Psoas muscle (tissue), 8 donors: ENCODE data around the gene DDAH2. TPM values are rescaled to one million over a fixed set of nuclear protein-coding genes. Genes with fewer than 3 reads are reported as not detected.

Experiments
- ATAC-seq, 4 donors: fragments of 200-7000 bp; cut with Tn5 transposase; one replicate each; pipeline ENCODE4 v1.9.1; 2020; ENCODE audit warnings: moderate library complexity in 3 of 4, mild to moderate bottlenecking in 2 of 4
- DNase-seq, 2 donors: peaks; one replicate each; pipeline ENCODE4 v3.0.0-alpha.2; 2020
- H3K27ac ChIP-seq: fragments of 200-600 bp; one replicate; pipeline ENCODE4 v1.8.0; 2022
- H3K27me3 ChIP-seq, 3 donors: fragments of 200-600 bp in 1 of 3; one replicate each; pipeline versions ENCODE4 v1.6.1 to v1.8.0; 2013 to 2022; ENCODE audit warnings: low read length in 2 of 3, mild to moderate bottlenecking in 2 of 3, moderate library complexity in 1 of 3; ENCODE audit not compliant: insufficient read depth in 3 of 3
- H3K36me3 ChIP-seq, 2 donors: fragments of 200-600 bp in 1 of 2; one replicate each; pipeline versions ENCODE4 v1.6.1 to v1.8.0; 2013 to 2022; ENCODE audit warnings: low read depth in 1 of 2, mild to moderate bottlenecking in 1 of 2, moderate library complexity in 1 of 2; ENCODE audit not compliant: insufficient read depth in 1 of 2
- H3K4me1 ChIP-seq: fragments of 200-600 bp; one replicate; pipeline ENCODE4 v1.8.0; 2022
- H3K4me3 ChIP-seq: fragments of 200-600 bp; one replicate; pipeline ENCODE4 v1.8.0; 2022; ENCODE audit warnings: mild to moderate bottlenecking
- H3K9me3 ChIP-seq: fragments of 200-600 bp; one replicate; pipeline ENCODE4 v1.8.0; 2022
- WGBS, 3 donors: extraction: QIAGEN DNeasy Blood & Tissue Kit; methylation state at CpG; one replicate each; pipeline versions ENCODE4 v1.1.6 to v1.1.7; 2013; 5-methylcytosine and 5-hydroxymethylcytosine counted together
- intact Hi-C, 2 donors: fragments of 100-400 bp; cut with DNase I; formaldehyde crosslinking; loops; one replicate each; pipeline versions ENCODE4 v1.11.0 to v1.14.2; 2022
- long read RNA-seq, 2 donors: library from polyadenylated mRNA; unstranded; transcript quantifications; one replicate each; pipeline ENCODE4 v2.0.0, GENCODE V29; 2021
- polyA plus RNA-seq, 3 donors: library from polyadenylated mRNA; stranded (reverse); fragments of 200-250 nt; gene quantifications; one replicate each; pipeline ENCODE4 v1.2.3, GENCODE V29; 2013
- total RNA-seq, 4 donors: library from RNA; stranded (reverse); fragmentation: NEBNext Ultra II Directional in 2 of 4; extraction: Animal tissue kit (Norgen Biotek cat#: 25700) in 2 of 4; gene quantifications; one replicate each; pipeline versions ENCODE4 v1.2.1 to v1.2.4, GENCODE V29; 2021 to 2023
- TF ChIP-seq, protein P1 (sequence below): fragments of 200-600 bp; IDR thresholded peaks from one replicate; pipeline ENCODE4 v1.8.0; 2022; ENCODE audit warnings: antibody characterized with exemption
- donor health status: healthy with polysubstance abuse.
- donor health status: DM: no; HTN: no; CAD: no; lungs with moderate emphysema.
- donor health status: Bipolar disorder and iron deficiency.
- donor health status: healthy.
- donor health status: DM: yes; HTN: yes; CAD: no.
- donor health status: DM: no; HTN: no; CAD: no.
- donor health status: DM: no; HTN: no; CAD: no.
- donor health status: DM: yes; HTN: yes; CAD: no.

Gene DDAH2, protein sequence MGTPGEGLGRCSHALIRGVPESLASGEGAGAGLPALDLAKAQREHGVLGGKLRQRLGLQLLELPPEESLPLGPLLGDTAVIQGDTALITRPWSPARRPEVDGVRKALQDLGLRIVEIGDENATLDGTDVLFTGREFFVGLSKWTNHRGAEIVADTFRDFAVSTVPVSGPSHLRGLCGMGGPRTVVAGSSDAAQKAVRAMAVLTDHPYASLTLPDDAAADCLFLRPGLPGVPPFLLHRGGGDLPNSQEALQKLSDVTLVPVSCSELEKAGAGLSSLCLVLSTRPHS
- total RNA-seq, result 10 to 100 TPM in 2 of 4 donors, 1 to 10 TPM in 2; 8.4 to 16.2 (median 10.2) TPM
- polyA plus RNA-seq, result 10 to 100 TPM in 2 of 3 donors, 1 to 10 TPM in 1; 6.3 to 13.8 (median 11.3) TPM
- long read RNA-seq, donor 1, transcript DDAH2-213 (7 exons, 1,688 nt), result major isoform, 6 of 10 reads
- long read RNA-seq, donor 1, partial matches to known transcripts, result 0 of 10 reads
- long read RNA-seq, donor 1, other reads (novel, unspliced or antisense), result 1 of 10 reads
- long read RNA-seq, donor 2, transcript DDAH2-213 (7 exons, 1,688 nt), result major isoform, 15 of 21 reads
- long read RNA-seq, donor 2, partial matches to known transcripts, result 0 of 21 reads
- long read RNA-seq, donor 2, other reads (novel, unspliced or antisense), result 2 of 21 reads

DNA sequence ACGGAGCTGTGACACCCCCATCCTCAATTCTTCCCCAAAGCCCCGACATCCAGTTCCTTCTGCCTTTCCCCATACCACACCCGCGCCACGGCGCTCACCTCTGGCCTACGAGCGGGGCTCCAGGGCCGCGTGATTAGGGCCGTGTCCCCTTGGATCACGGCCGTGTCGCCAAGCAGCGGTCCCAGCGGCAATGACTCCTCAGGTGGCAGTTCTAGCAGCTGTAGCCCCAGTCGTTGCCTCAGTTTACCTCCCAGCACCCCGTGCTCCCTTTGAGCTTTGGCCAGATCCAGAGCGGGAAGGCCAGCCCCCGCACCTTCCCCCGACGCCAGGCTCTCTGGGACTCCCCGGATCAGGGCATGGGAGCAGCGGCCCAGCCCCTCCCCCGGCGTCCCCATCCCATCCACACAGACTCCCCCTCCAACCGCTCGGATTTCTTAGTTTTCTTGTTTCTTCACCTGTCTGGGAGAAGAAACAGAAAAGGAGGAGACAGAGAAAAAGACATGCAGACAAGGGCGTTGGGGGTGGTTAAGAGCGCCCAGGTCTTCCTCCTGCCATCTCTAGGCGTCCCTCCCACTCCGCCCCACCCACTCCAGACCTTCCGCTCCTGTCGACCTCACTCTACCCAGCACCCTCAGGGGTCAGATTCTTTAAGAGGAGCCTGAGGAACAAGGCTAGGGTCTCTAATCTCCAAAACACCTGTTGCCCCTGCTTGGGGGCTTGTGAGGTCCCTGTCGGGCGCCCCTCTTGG is at the start of gene DDAH2:
DDAH2 (minus strand) TSS at position 533 of the 748 bp plus-strand sequence; CDS start at position 395, 138 bp downstream.
- H3K9me3 ChIP-seq, result no peaks in the 10 kb centered on the region
- TF ChIP-seq, protein P1, sequence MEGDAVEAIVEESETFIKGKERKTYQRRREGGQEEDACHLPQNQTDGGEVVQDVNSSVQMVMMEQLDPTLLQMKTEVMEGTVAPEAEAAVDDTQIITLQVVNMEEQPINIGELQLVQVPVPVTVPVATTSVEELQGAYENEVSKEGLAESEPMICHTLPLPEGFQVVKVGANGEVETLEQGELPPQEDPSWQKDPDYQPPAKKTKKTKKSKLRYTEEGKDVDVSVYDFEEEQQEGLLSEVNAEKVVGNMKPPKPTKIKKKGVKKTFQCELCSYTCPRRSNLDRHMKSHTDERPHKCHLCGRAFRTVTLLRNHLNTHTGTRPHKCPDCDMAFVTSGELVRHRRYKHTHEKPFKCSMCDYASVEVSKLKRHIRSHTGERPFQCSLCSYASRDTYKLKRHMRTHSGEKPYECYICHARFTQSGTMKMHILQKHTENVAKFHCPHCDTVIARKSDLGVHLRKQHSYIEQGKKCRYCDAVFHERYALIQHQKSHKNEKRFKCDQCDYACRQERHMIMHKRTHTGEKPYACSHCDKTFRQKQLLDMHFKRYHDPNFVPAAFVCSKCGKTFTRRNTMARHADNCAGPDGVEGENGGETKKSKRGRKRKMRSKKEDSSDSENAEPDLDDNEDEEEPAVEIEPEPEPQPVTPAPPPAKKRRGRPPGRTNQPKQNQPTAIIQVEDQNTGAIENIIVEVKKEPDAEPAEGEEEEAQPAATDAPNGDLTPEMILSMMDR, result peak; percentile 30
- ATAC-seq (peak; percentile 29 to 50 (median 44)), DNase-seq (peak in 1 of 2 donors; percentile 66)
- H3K4me1 ChIP-seq, result peaks cover 11% of the 10 kb centered on the region
- H3K4me3 ChIP-seq, result peak within 1 kb of the TSS; percentile 72
- intact Hi-C loops, result no loop called here
- peaks cover 0 to 50% of the 10 kb centered on the region in 2 donors for H3K36me3 ChIP-seq
- H3K27ac ChIP-seq, result peak within 1 kb of the TSS; percentile 73
- 15 to 28% (median 22%) methylated on average over 36 of the region's 36 CpGs for WGBS, 3 donors
- H3K27me3 ChIP-seq, result peaks cover 0 to under 1% (median 0%) of the 10 kb centered on the region in 3 donors

DNA sequence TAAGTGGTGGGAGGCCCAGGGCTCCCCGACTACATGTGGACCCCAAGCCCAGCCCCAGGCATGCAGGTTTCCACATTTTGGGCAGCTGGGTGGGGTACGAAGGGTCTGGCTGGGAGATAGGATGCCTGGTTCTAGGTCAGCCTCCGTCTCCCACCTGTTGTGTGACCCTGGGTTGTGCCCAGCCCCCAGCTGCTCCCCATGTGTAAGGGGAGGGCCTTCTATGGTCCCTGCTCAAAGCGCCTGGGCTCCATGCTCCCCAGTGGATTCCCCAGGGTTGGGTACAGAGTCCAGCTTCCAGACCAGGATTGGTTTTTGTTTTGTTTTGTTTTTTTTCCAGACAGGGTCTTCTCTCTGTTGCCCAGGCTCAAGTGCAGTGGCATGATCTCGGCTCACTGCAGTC is 49.1 kb upstream of the DDAH2 start:
- TF ChIP-seq, protein P1, result no peak
- intact Hi-C loops, result loop anchor here in 1 of 2 donors (10.0 kb wide), 1 partner anchor 87 kb away; the partner anchor contains the start of gene NEU1
- Histone ChIP-seq H3K27me3 (no peaks in the 10 kb centered on the region), H3K27ac (peak overlapping the region; percentile 88), H3K4me3 (no peak overlapping the region), H3K36me3 (peaks cover 0 to 53% of the 10 kb centered on the region in 2 donors), H3K9me3 (no peaks in the 10 kb centered on the region), H3K4me1 (peaks cover 17% of the 10 kb centered on the region)
- DNase-seq (no peak), ATAC-seq (no peak)
- 86 to 89% (median 86%) methylated on average over 5 of the region's 5 CpGs for WGBS, 3 donors

DNA sequence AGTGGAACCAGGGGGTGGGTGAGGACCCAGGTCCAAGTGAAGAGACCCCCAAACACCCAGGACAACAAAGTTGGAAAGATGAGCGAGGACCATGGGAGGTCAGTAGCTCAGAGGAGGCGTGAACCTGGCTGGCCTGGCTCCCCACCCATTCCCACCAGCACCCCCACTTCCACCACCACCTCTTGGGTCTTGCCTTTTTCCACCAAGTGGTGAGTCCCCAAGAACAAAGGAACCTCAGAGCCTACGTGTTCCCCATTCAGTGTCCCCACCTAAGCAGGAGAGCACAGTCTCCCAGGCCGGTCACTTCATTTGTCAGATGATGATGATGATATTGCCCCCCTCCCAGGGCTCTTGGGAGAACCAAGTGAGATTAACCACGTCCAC is 48.6 kb upstream of the DDAH2 start:
- TF ChIP-seq, protein P1, result no peak
- Histone ChIP-seq H3K4me3 (peak overlapping the region; percentile 55), H3K4me1 (peaks cover 17% of the 10 kb centered on the region), H3K9me3 (no peaks in the 10 kb centered on the region), H3K27ac (peak overlapping the region; percentile 88), H3K27me3 (no peaks in the 10 kb centered on the region), H3K36me3 (peaks cover 0 to 47% of the 10 kb centered on the region in 2 donors)
- WGBS, 3 donors, result 85 to 96% (median 91%) methylated on average over 5 of the region's 5 CpGs
- DNase-seq (no peak), ATAC-seq (no peak)
- intact Hi-C loops, result loop anchor here (2.0 to 10.0 kb wide), 2 partner anchors 53 to 87 kb away; partner anchors contain the start of gene NEU1 (in 1 of the 2)

DNA sequence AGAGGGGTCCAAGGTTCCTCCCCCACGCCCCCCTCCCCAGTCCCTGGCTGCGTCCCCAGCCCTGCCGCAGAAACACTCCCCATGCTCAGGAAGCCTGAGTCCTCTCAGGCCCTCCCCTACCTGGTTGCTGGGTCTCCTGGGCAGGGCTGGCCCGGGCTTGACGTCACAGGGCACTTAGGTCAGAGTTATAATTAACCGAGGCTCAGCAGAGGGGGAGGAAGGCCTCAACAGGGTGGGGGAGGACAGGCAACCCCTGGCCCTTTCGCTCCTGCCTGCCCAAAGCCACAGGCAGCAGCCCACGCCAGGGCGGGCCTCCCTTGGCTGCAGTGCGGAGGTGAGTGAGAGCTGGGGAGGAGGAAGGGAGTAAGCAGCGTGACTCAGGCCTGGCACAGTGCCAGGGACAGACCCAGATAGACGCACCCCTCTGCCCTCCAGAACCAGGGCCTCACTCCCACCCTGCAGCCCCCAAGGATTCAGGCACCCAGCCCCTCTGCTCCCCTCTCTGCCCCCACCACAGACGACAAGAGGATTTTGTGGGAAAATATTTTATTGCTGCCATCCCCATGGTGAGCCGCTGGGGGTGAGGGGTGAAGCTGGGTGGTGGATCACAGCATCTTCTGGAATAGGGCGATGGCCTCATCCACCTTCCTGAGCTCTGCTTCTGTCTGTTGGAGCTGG is 48.0 kb upstream of the DDAH2 start, which contains the start of gene VWA7:
VWA7 (minus strand) TSS at position 340 of the 678 bp plus-strand sequence. CDS start 549 bp downstream, outside the sequence.
- peaks cover 17% of the 10 kb centered on the region for H3K4me1 ChIP-seq

More for the DNA sequence above, 48.0 kb upstream of the DDAH2 start, which contains the start of gene VWA7:
- ATAC-seq (peak; percentile 80 to 89 (median 86)), DNase-seq (peak; percentile 73 to 86)
- no peaks in the 10 kb centered on the region for H3K27me3 ChIP-seq
- TF ChIP-seq, protein P1, result no peak
- H3K9me3 ChIP-seq, result no peaks in the 10 kb centered on the region
- WGBS, 3 donors, result 13 to 16% (median 14%) methylated on average over 11 to 15 of the region's 15 CpGs
- peaks cover 0 to 42% of the 10 kb centered on the region in 2 donors for H3K36me3 ChIP-seq
- H3K4me3 ChIP-seq, result peak within 1 kb of the TSS; percentile 55
- intact Hi-C loops, result loop anchor here (2.0 to 10.0 kb wide), 2 partner anchors 54 to 88 kb away; partner anchors contain the start of gene NEU1 (in 1 of the 2)
- H3K27ac ChIP-seq, result peak within 1 kb of the TSS; percentile 88
